ENCODE measurements around the gene MVP. TPM values are rescaled to one million over a fixed set of nuclear protein-coding genes. Genes with fewer than 3 reads are reported as not detected.
"Not testable (repeated sequence)": the region's sequence is repeated elsewhere in the genome, so short reads cannot be mapped to it uniquely, and the experiment has no call there.

Gene MVP
- total RNA-seq, 4 donors from 2014 or later: 54.0 to 133 (median 97.6) TPM

GRCh38 chr16:29825145-29826044 is 5.1 kb downstream of the MVP start:
- intact Hi-C loops (cut with DNase I): no loop called here
- Histone ChIP-seq H3K27ac (peak overlapping the region; percentile 54 to 89 (median 80)), H3K27me3 (no peaks in the 10 kb centered on the region), H3K36me3 (peaks cover 0 to 10% (median 8%) of the 10 kb centered on the region in 3 donors), H3K4me1 (peaks cover 55 to 95% (median 57%) of the 10 kb centered on the region in 3 donors), H3K4me3 (peak overlapping the region in 1 of 4 donors; percentile 43), H3K9me3 (no peaks in the 10 kb centered on the region)
- TF ChIP-seq, protein P1, sequence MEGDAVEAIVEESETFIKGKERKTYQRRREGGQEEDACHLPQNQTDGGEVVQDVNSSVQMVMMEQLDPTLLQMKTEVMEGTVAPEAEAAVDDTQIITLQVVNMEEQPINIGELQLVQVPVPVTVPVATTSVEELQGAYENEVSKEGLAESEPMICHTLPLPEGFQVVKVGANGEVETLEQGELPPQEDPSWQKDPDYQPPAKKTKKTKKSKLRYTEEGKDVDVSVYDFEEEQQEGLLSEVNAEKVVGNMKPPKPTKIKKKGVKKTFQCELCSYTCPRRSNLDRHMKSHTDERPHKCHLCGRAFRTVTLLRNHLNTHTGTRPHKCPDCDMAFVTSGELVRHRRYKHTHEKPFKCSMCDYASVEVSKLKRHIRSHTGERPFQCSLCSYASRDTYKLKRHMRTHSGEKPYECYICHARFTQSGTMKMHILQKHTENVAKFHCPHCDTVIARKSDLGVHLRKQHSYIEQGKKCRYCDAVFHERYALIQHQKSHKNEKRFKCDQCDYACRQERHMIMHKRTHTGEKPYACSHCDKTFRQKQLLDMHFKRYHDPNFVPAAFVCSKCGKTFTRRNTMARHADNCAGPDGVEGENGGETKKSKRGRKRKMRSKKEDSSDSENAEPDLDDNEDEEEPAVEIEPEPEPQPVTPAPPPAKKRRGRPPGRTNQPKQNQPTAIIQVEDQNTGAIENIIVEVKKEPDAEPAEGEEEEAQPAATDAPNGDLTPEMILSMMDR (IDR thresholded peaks at IDR 0.05): no peak
- TF ChIP-seq POLR2A (IDR thresholded peaks at IDR 0.05): no peak
- WGBS, 2 donors: 32 to 47% methylated on average over 7 to 10 of the region's 10 CpGs
- DNase-seq: no peak

DNA sequence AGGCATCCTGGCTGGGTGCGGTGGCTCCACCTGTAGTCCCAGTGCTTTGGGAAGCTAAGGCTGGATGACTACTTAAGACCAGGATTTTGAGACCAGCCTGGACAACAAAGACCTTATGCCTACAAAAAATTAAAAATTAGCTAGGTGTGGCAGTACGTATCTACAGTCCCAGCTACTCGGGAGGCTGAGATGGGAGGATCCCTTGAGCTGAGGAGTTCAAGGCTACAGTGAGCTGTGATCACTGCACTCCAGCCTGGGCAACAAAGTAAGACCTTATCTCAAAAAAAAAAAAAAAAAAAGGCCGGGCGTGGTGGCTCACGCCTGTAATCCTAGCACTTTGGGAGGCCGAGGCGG is 6.1 kb downstream of the MVP start:
- no peaks in the 10 kb centered on the region for H3K27me3 ChIP-seq
- WGBS, 2 donors: 89 to 100% methylated on average over 2 to 8 of the region's 8 CpGs
- peak overlapping the region; percentile 54 to 89 (median 80) for H3K27ac ChIP-seq
- no peak for DNase-seq
- peaks cover 5 to 17% (median 17%) of the 10 kb centered on the region in 3 donors for H3K36me3 ChIP-seq
- H3K4me3 ChIP-seq: no peak overlapping the region
- H3K9me3 ChIP-seq: no peaks in the 10 kb centered on the region
- peaks cover 48 to 94% (median 55%) of the 10 kb centered on the region in 3 donors for H3K4me1 ChIP-seq
- no peak for TF ChIP-seq POLR2A (IDR thresholded peaks at IDR 0.05)
- TF ChIP-seq, protein P1 (IDR thresholded peaks at IDR 0.05): no peak
- intact Hi-C loops (cut with DNase I): no loop called here

GRCh38 chr16:29830774-29831173 is 10.5 kb downstream of the MVP start:
- intact Hi-C loops (cut with DNase I): no loop called here
- H3K27ac ChIP-seq: no peak overlapping the region
- H3K4me3 ChIP-seq: no peak overlapping the region
- H3K9me3 ChIP-seq: no peaks in the 10 kb centered on the region
- no peak for DNase-seq
- H3K27me3 ChIP-seq: no peaks in the 10 kb centered on the region
- H3K36me3 ChIP-seq: peaks cover 20 to 62% (median 45%) of the 10 kb centered on the region in 3 donors
- peaks cover 6 to 54% (median 11%) of the 10 kb centered on the region in 3 donors for H3K4me1 ChIP-seq
- WGBS, 2 donors: 82 to 93% methylated on average over 5 to 11 of the region's 11 CpGs
- TF ChIP-seq, protein P1 (IDR thresholded peaks at IDR 0.05): no peak
- TF ChIP-seq POLR2A (IDR thresholded peaks at IDR 0.05): no peak

DNA sequence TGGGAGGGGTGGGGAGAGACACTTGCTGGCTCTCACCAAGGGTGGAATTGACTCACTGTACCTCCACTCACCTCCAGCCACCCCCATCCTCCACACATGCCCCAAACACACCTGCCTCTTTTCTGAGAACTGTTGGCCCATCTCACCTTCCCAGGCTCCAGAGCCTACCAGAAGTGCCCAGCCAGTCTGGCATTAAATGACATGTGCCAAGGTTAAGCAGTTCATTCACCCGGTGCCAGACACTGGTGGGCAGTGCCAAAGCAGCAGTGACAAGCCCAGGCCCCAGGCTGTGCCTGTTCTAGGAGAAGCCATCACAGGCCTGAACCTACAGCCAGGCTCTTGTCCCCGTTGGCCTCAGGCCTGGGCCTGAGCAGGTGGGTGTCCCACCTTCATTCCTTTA is 11.2 kb downstream of the MVP start:
- intact Hi-C loops (cut with DNase I): no loop called here
- WGBS, 2 donors: 47 to 75% methylated on average over 1 to 2 of the region's 2 CpGs

GRCh38 chr16:29833219-29833618 is 13.0 kb downstream of the MVP start:
- DNase-seq; H3K27ac ChIP-seq; H3K27me3 ChIP-seq; H3K9me3 ChIP-seq; H3K4me3 ChIP-seq; intact Hi-C loops (cut with DNase I): not testable (repeated sequence)
- WGBS, 2 donors: 92 to 100% methylated on average over 3 of the region's 4 CpGs
- Histone ChIP-seq H3K4me1 (peaks cover 0 to 29% (median 0%) of the 10 kb centered on the region in 3 donors), H3K36me3 (peaks cover 20 to 86% (median 61%) of the 10 kb centered on the region in 3 donors)

More for the DNA sequence above, 11.2 kb downstream of the MVP start:
- H3K4me3 ChIP-seq: no peak overlapping the region
- peaks cover 20 to 69% (median 52%) of the 10 kb centered on the region in 3 donors for H3K36me3 ChIP-seq
- no peaks in the 10 kb centered on the region for H3K9me3 ChIP-seq
- no peak for DNase-seq
- TF ChIP-seq, protein P1 (IDR thresholded peaks at IDR 0.05): no peak
- no peak for TF ChIP-seq POLR2A (IDR thresholded peaks at IDR 0.05)
- H3K27me3 ChIP-seq: no peaks in the 10 kb centered on the region
- H3K27ac ChIP-seq: no peak overlapping the region
- peaks cover 0 to 46% (median 4%) of the 10 kb centered on the region in 3 donors for H3K4me1 ChIP-seq
